ENCODE results near the gene TRAK1.
"Not testable (repeated sequence)": the region's sequence is repeated elsewhere in the genome, so short reads cannot be mapped to it uniquely, and the experiment has no call there.

TRAK1 gene

DNA sequence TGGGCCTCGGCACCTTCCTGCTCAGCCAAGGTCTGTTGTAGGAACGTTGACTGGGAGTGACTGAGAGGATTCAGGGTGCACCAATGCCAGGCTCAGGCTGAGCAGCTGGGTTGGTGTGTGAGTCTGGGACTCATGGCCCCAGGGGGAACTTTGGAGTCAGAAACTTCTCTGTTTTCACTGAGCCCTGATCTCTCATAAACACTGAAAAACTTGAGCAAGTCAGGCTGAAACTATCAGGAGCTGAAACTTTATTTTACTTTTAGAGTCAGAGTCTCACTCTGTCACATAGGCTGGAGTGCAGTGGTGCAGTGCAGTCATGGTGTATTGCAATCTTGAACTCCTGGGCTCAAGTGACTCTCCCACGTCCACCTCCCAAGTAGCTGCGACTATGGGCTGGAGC lies 3.0 kb downstream of the TRAK1 start:
- no peak overlapping the region for H3K4me3 ChIP-seq (ENCODE audit: low read length)
- no peak for DNase-seq (ENCODE audit: low read depth, low spot score)

DNA sequence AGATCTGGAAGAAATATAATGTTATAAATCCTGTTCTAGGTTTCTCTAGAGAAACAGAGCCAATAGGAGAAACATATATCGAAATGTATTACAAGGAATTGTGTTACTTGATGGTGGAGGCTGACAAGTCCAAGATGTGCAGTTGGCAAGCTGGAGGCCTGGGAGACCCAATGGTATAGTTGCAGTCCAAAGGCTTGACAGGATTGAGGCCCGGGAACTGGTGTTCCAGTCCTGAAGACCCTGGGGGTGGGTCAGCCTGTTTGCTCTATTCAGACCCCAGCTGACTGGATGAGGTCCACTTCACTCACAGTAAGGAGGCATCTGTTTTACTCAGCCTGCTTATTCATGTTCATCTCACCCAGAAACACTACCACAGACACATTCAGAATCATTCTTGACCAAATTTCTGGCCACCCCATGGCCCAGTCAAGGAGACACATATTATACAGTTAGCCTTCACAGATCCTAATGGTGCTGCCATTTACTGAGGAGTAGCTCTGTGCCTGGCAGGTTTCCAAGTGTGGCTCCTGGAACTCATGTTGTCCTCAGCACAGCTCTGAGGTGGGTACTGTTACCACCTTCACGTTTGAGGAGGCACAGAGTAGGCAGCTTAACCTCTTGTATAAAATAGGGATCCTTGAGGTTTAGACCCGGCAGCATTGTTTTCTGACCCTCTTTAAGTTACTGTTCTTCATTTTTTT lies 3.7 kb downstream of the TRAK1 start:
- no peak overlapping the region for H3K4me3 ChIP-seq (ENCODE audit: low read length)
- DNase-seq (ENCODE audit: low read depth, low spot score), result no peak

DNA sequence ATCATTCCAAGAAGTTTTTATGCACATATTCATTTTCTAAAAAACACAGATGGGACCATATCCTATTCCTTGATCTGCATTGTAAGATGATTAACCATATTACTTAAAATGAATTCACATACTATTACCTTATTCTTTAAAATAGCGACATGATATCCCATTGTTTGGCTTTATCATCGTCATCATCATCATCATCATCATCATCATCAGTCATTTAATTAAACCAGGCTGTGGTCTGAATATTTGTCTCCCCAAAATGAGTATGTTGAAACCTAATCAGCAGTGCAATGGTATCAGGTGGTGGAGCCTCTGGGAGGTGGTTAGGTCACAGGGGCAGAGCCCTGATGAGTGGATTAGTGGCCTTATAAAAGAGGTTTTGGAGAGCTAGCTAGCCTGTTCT lies 4.4 kb downstream of the TRAK1 start:
- no peak for DNase-seq (ENCODE audit: low read depth, low spot score)
- H3K4me3 ChIP-seq (ENCODE audit: low read length), result no peak overlapping the region

DNA sequence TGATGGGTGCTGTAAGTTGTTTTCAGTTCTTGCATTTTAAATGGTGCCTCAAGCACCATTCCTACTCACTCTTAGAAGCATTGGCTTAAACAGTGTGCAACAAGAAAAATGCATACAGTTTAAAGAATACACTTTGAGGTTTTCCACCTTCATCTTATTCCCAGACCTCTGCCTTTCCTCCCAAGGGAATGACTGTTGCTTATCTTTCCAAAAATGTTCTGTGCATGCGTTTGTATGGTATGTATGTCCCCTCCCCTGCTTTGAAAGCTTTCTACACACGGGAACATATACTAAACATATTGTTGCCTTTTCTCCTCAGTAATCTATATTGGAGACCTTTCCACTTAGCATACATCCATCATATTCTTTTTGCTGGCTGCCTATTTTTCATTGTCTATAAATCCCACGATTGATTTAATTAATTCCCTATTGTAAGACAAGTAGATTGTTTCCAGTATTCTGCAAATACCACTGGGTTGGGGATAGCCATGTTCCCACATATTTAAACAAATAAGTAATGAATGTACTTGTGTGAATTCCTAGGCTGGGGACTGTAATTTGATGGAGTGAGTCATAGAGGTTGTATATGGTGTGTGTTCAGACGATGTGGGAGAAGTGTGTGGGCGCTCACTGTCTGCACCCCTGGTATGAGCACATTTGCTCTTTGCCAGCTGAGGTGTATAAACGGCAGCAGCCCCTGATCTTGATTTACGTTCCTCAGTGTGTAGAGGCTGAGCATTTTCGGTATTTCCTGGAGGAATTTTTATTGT lies 5.8 kb downstream of the TRAK1 start:
- no peak overlapping the region for H3K4me3 ChIP-seq (ENCODE audit: low read length)
- DNase-seq (ENCODE audit: low read depth, low spot score), result no peak

DNA sequence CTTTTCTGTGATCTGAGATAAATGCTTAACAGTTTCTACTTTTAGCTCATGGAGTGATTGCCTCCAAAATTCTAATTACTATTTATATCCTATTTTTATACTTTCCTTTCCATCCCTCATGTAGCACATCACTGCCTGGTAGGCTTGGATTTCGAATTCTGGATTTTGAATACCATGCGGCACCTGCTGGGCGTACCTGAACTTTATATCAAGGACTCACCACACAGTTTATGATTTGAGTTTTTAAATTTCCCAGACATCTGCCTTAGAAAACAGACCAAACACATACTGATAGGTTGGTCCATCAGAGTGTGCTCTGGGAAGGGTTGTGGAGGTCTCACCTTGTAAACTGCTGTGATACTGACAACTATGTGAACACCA lies 6.4 kb downstream of the TRAK1 start:
- no peak overlapping the region for H3K4me3 ChIP-seq (ENCODE audit: low read length)
- DNase-seq (ENCODE audit: low read depth, low spot score), result no peak

DNA sequence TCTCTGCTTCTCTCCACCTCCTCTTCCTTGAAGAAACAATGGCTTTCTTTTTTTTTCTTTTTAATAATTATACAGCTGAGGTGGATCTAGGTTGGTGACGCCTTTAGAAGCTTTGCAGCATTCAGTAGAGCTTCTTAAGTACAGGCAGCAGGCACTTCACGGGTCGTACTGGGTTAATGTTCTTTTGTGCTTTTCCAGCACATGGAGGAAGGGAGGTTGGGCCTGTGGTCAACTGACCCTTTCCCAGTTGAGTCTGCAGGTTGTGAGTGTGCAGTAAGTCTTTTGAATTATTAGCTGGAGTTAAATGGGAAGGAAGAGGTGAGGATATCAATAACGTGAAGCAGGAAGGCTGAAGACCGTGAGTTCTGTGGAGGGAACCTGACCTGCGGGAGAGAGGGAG lies 7.0 kb downstream of the TRAK1 start:
- DNase-seq (ENCODE audit: low read depth, low spot score), result no peak
- no peak overlapping the region for H3K4me3 ChIP-seq (ENCODE audit: low read length)

DNA sequence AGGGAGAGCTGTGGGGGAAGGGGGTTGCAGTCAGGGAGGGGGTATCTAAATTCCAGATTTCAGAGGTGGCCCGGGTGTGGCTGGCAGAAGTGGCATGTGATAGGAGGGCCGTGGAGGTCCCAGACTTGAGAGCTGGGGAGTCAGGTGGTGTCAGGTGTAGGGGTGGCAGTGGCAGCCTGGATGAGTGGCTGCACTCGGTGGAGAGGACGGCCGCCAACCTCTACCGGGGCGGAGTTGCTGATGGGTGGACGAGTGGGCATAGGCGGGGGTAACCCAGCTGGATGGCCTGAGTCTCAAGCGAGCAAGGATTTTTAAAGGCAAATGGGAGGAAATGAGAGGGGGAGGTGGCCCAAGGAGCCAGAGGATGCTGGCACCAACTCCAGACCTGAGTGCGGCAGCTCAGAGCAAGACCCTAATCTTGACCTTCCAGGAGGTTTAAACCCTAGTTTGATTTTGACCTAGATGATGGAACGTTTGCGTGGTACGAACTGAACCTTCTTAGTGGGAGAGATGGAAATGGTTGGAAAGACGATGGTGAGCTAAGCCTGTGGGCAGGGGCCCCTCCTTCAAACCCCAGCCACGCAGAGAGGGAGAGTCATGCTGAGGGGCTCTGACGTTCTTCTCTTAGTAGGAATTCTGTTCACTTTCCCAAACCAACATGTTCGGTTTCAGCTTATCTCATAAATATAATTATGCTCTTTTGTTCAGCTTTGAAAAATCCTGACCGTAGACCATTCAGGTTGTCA lies 8.0 kb downstream of the TRAK1 start:
- H3K4me3 ChIP-seq (ENCODE audit: low read length), result no peak overlapping the region
- no peak for DNase-seq (ENCODE audit: low read depth, low spot score)

DNA sequence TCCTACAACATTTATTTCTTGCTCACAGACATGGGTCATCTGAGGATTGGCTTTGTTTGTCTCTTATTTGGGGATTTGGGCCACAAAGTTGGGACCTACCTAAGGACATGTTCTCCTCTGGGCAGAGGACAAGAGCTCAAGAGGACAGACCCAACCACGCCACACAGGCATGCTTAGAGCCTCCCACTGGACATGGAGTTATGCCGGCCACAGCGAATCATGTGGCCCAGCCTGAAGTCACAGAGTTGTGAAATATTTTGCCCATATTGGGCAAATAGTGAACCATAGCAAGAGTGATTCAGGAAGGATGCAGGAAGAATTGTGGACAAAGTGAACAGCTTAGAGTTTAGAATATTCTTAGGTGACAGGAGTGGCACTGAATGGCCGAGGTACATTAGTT lies 9.9 kb downstream of the TRAK1 start:
- DNase-seq (ENCODE audit: low read depth, low spot score), result no peak

DNA sequence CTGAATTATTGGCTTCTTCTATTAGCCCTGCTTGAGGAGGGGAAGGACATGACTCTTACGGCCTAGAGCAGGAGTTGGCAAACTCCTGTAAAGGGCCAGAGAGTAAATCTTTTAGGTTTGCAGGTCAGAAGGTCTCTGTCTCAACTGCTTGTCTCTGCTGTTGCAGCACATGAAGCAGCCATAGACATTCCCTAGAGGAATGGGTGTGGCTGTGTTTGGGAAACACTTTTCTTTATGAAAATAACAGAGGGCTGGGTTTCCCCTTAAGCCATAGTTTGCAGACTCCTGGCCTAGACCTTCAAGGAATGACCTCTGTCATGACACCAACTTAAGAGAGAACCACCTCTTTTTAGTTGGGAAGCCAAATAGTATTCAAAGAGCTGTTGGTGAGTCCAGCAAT lies 10.3 kb downstream of the TRAK1 start:
- DNase-seq (ENCODE audit: low read depth, low spot score), result no peak

More for the DNA sequence above, 9.9 kb downstream of the TRAK1 start:
- no peak overlapping the region for H3K4me3 ChIP-seq (ENCODE audit: low read length)

DNA sequence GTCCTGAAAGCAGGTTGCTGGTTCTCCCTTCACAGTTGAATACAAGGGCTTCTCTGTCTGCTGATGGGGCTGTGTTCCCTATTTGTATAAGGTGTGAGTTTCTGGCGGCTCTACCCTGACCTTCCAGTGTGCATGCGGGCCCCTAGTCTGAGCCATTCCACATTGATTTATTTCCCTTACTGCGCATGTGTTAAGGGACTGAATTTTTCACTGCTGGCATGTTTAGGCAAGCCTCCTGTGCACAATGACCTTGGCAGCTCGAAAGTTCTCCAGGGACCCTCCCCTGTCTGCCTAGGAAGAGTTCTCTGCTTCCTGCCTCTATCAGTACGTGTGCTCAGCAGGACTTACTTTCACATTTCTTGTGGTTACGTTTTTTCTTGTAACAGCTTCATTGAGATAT lies 11.4 kb downstream of the TRAK1 start:
- H3K4me3 ChIP-seq (ENCODE audit: low read length), result no peak overlapping the region
- no peak for DNase-seq (ENCODE audit: low read depth, low spot score)

More for the DNA sequence above, 10.3 kb downstream of the TRAK1 start:
- no peak overlapping the region for H3K4me3 ChIP-seq (ENCODE audit: low read length)

DNA sequence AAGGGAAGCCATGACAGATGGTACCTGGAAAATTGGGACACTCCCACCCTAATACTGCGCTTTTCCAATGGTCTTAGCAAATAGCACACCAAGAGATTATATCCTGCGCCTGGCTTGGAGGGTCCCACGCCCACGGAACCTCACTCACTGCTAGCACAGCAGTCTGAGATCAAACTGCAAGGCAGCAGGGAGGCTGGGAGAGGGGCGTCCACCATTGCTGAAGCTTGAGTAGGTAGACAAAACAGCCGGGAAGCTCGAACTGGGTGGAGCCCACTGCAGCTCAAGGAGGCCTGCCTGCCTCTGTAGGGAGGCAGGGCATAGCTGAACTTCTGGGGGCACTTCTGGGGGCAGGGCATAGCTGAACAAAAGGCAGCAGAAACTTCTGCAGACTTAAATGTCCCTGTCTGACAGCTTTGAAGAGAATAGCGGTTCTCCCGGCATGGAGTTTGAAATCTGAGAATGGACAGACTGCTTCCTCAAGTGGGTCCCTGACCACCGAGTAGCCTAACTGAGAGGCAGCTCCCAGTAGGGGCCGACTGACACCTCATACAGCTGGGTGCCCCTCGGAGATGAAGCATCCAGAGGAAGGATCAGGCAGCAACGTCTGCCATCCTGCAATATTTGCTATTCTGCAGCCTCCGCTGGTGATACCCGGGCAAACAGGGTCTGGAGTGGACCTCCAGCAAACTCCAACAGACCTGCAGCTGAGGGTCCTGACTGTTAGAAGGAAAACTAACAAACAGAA lies 12.9 kb downstream of the TRAK1 start:
- not testable (repeated sequence) for DNase-seq (ENCODE audit: low read depth, low spot score); H3K4me3 ChIP-seq (ENCODE audit: low read length)

DNA sequence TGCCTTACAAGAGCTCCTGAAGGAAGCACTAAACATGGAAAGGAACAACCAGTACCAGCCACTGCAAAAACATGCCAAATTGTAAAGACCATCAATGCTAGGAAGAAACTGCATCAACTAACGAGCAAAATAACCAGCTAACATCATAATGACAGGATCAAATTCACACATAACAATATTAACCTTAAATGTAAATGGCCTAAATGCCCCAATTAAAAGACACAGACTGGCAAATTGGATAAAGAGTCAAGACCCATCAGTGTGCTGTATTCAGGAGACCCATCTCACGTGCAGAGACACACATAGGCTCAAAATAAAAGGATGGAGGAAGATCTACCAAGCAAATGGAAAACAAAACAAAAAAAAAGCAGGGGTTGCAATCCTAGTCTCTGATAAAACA lies 14.8 kb downstream of the TRAK1 start:
- H3K4me3 ChIP-seq (ENCODE audit: low read length); DNase-seq (ENCODE audit: low read depth, low spot score): not testable (repeated sequence)

DNA sequence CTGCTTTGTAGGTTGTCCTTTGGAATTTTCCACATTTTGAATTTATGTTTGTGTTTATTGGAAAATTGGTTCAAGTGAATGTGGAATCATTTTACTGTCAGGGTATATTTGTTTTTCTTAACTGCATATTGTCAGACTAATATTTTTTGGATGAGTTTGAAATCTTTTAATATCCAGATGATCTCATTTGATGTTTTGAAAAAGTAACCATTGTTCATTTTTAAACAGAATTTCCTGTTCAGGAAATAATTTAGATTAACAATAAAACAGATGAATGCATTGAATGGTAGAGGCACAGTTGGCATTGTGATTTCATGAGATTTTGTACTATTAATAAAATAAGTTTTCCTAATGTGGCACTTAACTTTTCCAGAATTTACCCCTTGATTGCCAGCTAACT lies 15.5 kb downstream of the TRAK1 start:
- no peak for DNase-seq (ENCODE audit: low read depth, low spot score)
- H3K4me3 ChIP-seq (ENCODE audit: low read length), result no peak overlapping the region

DNA sequence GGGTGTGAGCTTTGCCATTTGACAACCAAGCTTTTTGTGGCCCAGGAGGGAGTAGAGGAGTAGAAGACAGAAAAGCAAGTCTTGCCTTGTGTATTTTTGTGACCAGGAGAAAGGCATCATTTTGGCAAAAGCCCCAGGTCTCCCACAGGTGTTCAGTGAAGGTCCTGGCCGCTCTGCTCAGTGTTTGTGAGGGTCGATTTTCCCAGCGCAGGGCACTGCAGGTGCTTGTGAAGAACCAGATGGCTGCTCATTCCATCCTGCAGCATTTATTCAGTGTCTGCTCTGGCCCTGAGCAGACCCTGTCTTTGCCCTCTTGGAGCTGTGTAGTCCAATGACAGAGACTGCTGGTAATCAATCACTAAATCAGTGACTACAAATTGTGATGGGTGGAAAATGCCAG lies 19.5 kb downstream of the TRAK1 start:
- H3K4me3 ChIP-seq (ENCODE audit: low read length), result no peak overlapping the region
- no peak for DNase-seq (ENCODE audit: low read depth, low spot score)

DNA sequence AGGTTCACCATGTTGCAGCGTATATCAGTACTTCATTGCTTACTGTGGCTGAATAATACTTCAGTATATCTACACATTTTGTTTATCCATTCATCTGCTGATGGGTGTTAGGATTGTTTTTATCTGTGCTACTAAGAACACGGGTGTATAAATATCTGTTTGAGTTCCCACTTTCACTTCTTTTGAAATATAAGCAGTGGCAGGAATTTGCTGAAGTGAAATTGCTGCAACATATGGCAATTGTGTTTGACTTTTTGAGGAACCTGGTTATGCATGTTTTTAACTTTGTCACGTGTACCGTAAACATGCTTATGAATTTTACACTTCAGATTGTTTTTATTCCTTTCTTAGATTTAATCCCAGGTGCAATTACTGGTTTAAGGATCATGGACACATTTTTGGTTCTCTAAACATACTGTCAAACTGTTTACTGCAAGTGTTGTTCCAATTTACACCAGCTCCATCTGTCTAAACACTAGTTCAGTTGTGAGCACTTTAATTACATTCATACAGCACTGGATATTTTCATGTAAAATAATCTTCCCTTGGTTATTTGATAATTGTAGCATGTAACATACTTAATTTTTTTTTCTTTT lies 23.1 kb downstream of the TRAK1 start:
- DNase-seq (ENCODE audit: low read depth, low spot score), result no peak
- no peak overlapping the region for H3K4me3 ChIP-seq (ENCODE audit: low read length)

DNA sequence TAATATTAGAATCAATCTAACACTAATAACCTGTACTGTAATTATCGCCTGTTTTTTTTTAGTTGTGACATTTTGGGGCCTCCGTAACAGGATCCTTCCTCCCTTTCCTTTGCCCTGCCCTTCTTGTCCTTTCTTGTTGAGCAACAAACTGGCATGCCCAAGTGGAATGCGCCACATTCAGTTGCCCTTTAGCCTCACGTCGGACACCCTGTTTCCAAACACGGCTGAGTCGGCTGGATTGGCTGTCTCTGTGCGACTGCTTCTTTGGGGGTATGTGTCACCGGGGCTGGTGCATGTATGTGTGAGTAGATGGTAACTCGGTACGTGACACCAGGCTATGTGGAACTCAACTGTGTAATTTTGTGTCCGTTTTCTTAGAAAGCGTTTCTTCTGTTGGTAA lies 24.1 kb downstream of the TRAK1 start:
- DNase-seq (ENCODE audit: low read depth, low spot score), result no peak
- H3K4me3 ChIP-seq (ENCODE audit: low read length), result no peak overlapping the region

DNA sequence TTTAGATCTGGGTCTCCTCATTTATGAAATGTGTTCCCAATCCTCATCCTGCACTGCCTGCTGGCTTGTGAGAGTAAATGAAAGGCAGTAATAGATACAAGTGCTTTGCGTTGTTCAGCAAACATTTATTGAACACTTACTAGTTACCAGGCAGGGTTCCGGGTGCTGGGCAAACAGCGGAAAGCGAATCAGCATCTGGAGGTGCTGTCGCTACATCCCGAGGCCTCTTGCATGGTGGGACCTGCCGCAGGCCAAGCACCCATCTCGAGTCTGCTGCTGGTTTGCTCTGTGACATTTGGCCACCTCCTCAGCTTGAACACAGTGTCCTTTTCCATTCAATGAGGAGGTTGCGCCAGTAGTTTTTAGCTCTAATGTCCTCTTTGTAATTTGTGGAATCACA lies 24.8 kb downstream of the TRAK1 start:
- no peak overlapping the region for H3K4me3 ChIP-seq (ENCODE audit: low read length)
- no peak for DNase-seq (ENCODE audit: low read depth, low spot score)

DNA sequence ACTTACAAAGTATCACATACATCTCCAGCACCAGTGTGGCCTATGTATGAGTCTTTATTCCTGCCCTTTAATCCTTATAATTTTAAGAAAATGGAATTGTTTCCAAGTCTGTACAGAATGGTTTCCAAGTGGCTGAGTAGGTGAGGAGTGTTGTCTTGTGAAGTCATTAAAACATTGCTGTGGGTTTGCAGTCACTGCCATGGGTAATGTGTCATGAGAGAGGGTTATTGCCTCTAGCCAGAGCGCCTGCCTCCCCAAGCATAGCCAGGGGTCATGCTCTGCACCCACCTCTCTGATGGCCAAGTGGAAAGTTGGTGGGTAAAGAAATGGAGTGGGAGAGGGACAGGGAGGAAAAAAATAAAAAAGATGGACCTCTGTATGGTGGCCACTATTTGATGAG lies 25.3 kb downstream of the TRAK1 start:
- no peak for DNase-seq (ENCODE audit: low read depth, low spot score)
- H3K4me3 ChIP-seq (ENCODE audit: low read length), result no peak overlapping the region
